H54 (cell line): ENCODE measurements around the gene FBXL13.
"Not testable (repeated sequence)": the region's sequence is repeated elsewhere in the genome, so short reads cannot be mapped to it uniquely, and the experiment has no call there.

Experiments
- DNase-seq: peaks from one replicate; pipeline ENCODE4 v3.0.0; 2011; ENCODE audit warnings: low spot score, mixed read lengths; ENCODE audit not compliant: insufficient read length
- FAIRE-seq: peaks from 3 replicates; lab custom pipeline; 2011; peaks lifted over from hg19 to GRCh38; lab: Jason Lieb, UNC
- POLR2A ChIP-seq: IDR thresholded peaks from 2 replicates; pipeline ENCODE4 v1.6.1; 2011; ENCODE audit warnings: low read depth, mild to moderate bottlenecking, low read length

The FBXL13 gene

GRCh38 chr7:103068414-103069403 lies 5.9 kb downstream of the FBXL13 start:
- FAIRE-seq: no peak
- no peak for TF ChIP-seq POLR2A
- DNase-seq: no peak

GRCh38 chr7:103065667-103066066 lies 8.9 kb downstream of the FBXL13 start:
- no peak for DNase-seq
- no peak for FAIRE-seq
- TF ChIP-seq POLR2A: no peak

- DNase-seq (no peak), FAIRE-seq (no peak)
- TF ChIP-seq POLR2A: no peak
Measured at GRCh38 chr7:103063895-103064294, 10.7 kb downstream of the FBXL13 start.

GRCh38 chr7:103059471-103059870 lies 15.1 kb downstream of the FBXL13 start:
- FAIRE-seq (no peak), DNase-seq (no peak)
- TF ChIP-seq POLR2A: no peak

GRCh38 chr7:103058122-103058521 lies 16.5 kb downstream of the FBXL13 start:
- DNase-seq (no peak), FAIRE-seq (no peak)
- TF ChIP-seq POLR2A: no peak

GRCh38 chr7:103056006-103056405 lies 18.6 kb downstream of the FBXL13 start:
- FAIRE-seq, DNase-seq: not testable (repeated sequence)

- TF ChIP-seq POLR2A: no peak
- FAIRE-seq (no peak), DNase-seq (no peak)
Measured at GRCh38 chr7:103051519-103051918, 23.1 kb downstream of the FBXL13 start.

GRCh38 chr7:103048833-103049232 lies 25.8 kb downstream of the FBXL13 start:
- FAIRE-seq: no peak
- no peak for TF ChIP-seq POLR2A
- no peak for DNase-seq

GRCh38 chr7:103041815-103042214 lies 32.8 kb downstream of the FBXL13 start:
- not testable (repeated sequence) for DNase-seq, FAIRE-seq

- DNase-seq, FAIRE-seq: not testable (repeated sequence)
Measured at GRCh38 chr7:103037823-103038739, 36.5 kb downstream of the FBXL13 start.

- FAIRE-seq (no peak), DNase-seq (no peak)
- no peak for TF ChIP-seq POLR2A
Measured at GRCh38 chr7:103037476-103037822, 37.1 kb downstream of the FBXL13 start.

- not testable (repeated sequence) for FAIRE-seq, DNase-seq
Measured at GRCh38 chr7:103034318-103034717, 40.3 kb downstream of the FBXL13 start.

GRCh38 chr7:103031781-103032180 lies 42.8 kb downstream of the FBXL13 start:
- FAIRE-seq: peak; percentile 90
- TF ChIP-seq POLR2A: no peak

GRCh38 chr7:103031024-103031423 lies 43.6 kb downstream of the FBXL13 start:
- no peak for FAIRE-seq
- no peak for TF ChIP-seq POLR2A
- no peak for DNase-seq

More at GRCh38 chr7:103031781-103032180, 42.8 kb downstream of the FBXL13 start:
- DNase-seq: peak; percentile 19
